GM21825 (cell line): ENCODE results near the gene SCFD2.
"Not testable (repeated sequence)": the region's sequence is repeated elsewhere in the genome, so short reads cannot be mapped to it uniquely, and the experiment has no call there.

Experiments
- ATAC-seq: cut with Tn5 transposase; IDR thresholded peaks from one replicate; pipeline ENCODE4 v1.9.1; 2021; ENCODE audit warnings: mild to moderate bottlenecking, moderate library complexity; ENCODE audit not compliant: unreplicated experiment

SCFD2 gene

GRCh38 chr4:53194727-53195126 is 171.1 kb downstream of the SCFD2 start:
- no peak for ATAC-seq

GRCh38 chr4:53193111-53193510 is 172.8 kb downstream of the SCFD2 start:
- no peak for ATAC-seq

GRCh38 chr4:53192496-53192895 is 173.4 kb downstream of the SCFD2 start:
- no peak for ATAC-seq

- no peak for ATAC-seq
Observed at GRCh38 chr4:53191997-53192396, 173.9 kb downstream of the SCFD2 start.

GRCh38 chr4:53189011-53189410 is 176.8 kb downstream of the SCFD2 start:
- ATAC-seq = no peak

GRCh38 chr4:53186714-53187358 is 179.0 kb downstream of the SCFD2 start:
- ATAC-seq = no peak

GRCh38 chr4:53185869-53186585 is 179.8 kb downstream of the SCFD2 start:
- ATAC-seq = no peak

- no peak for ATAC-seq
Observed at GRCh38 chr4:53183754-53184153, 182.1 kb downstream of the SCFD2 start.

- ATAC-seq = not testable (repeated sequence)
Observed at GRCh38 chr4:53177751-53178150, 188.1 kb downstream of the SCFD2 start.

GRCh38 chr4:53175640-53176039 is 190.2 kb downstream of the SCFD2 start:
- ATAC-seq = no peak

GRCh38 chr4:53174823-53175222 is 191.0 kb downstream of the SCFD2 start:
- ATAC-seq = no peak

- no peak for ATAC-seq
Observed at GRCh38 chr4:53173576-53173975, 192.3 kb downstream of the SCFD2 start.

GRCh38 chr4:53171797-53172196 is 194.1 kb downstream of the SCFD2 start:
- ATAC-seq = no peak

GRCh38 chr4:53169695-53170617 is 195.9 kb downstream of the SCFD2 start:
- ATAC-seq = no peak

GRCh38 chr4:53168228-53168627 is 197.6 kb downstream of the SCFD2 start:
- ATAC-seq = no peak

- no peak for ATAC-seq
Observed at GRCh38 chr4:53162969-53163368, 202.9 kb downstream of the SCFD2 start.

GRCh38 chr4:53161787-53162433 is 204.0 kb downstream of the SCFD2 start:
- ATAC-seq = no peak

GRCh38 chr4:53161051-53161786 is 204.6 kb downstream of the SCFD2 start:
- ATAC-seq = no peak

- no peak for ATAC-seq
Observed at GRCh38 chr4:53156896-53157295, 209.0 kb downstream of the SCFD2 start.

GRCh38 chr4:53152467-53152866 is 213.4 kb downstream of the SCFD2 start:
- ATAC-seq = no peak

GRCh38 chr4:53151489-53151788 is 214.4 kb downstream of the SCFD2 start:
- ATAC-seq = no peak
